Small intestine (tissue), 7 donors: ENCODE data around the gene ESRRB. TPM values are rescaled to one million over a fixed set of nuclear protein-coding genes. Genes with fewer than 3 reads are reported as not detected.

Experiments used
- DNase-seq, 2 donors: peaks; one replicate each; pipeline versions ENCODE4 v3.0.0 to v3.0.0-alpha.2; 2013
- FAIRE-seq: peaks from 2 replicates; lab custom pipeline; 2012; peaks lifted over from hg19 to GRCh38; lab: Jason Lieb, UNC
- H3K27ac ChIP-seq, 3 donors: one replicate each; pipeline ENCODE4 v1.5.1; 2013; ENCODE audit warnings: low read length in 2 of 3, mild to moderate bottlenecking in 2 of 3, control low read depth in 1 of 3, inconsistent platforms in 1 of 3, low read depth in 1 of 3, moderate library complexity in 1 of 3
- H3K27me3 ChIP-seq, 3 donors: one replicate each; pipeline ENCODE4 v1.6.1; 2013; ENCODE audit warnings: low read length in 3 of 3, inconsistent platforms in 1 of 3; ENCODE audit not compliant: control insufficient read depth in 3 of 3, insufficient read depth in 3 of 3
- H3K36me3 ChIP-seq, 3 donors: one replicate each; pipeline ENCODE4 v1.6.1; 2013; ENCODE audit warnings: low read length in 3 of 3, inconsistent platforms in 1 of 3, low read depth in 1 of 3, mild to moderate bottlenecking in 1 of 3, moderate library complexity in 1 of 3; ENCODE audit not compliant: control insufficient read depth in 3 of 3, insufficient read depth in 2 of 3
- H3K4me1 ChIP-seq, 3 donors: one replicate each; pipeline ENCODE4 v1.6.1; 2013; ENCODE audit warnings: low read length in 2 of 3, inconsistent platforms in 1 of 3, low read depth in 1 of 3, mild to moderate bottlenecking in 1 of 3, moderate library complexity in 1 of 3; ENCODE audit not compliant: control insufficient read depth in 3 of 3, insufficient read depth in 2 of 3
- H3K4me3 ChIP-seq, 3 donors: one replicate each; pipeline ENCODE4 v1.5.1; 2013; ENCODE audit warnings: low read length in 3 of 3, control low read depth in 1 of 3, inconsistent platforms in 1 of 3, low read depth in 1 of 3, mild to moderate bottlenecking in 1 of 3, moderate library complexity in 1 of 3
- H3K9me3 ChIP-seq, 2 donors: one replicate each; pipeline ENCODE4 v1.6.1; 2013; ENCODE audit warnings: low read depth in 1 of 2, low read length in 1 of 2; ENCODE audit not compliant: control insufficient read depth in 2 of 2, insufficient read depth in 1 of 2
- WGBS, 3 donors: extraction: QIAGEN DNeasy Blood & Tissue Kit; methylation state at CpG; one replicate each; pipeline ENCODE4 v1.1.7; 2013; 5-methylcytosine and 5-hydroxymethylcytosine counted together
- polyA plus RNA-seq, 4 donors: library from polyadenylated mRNA; stranded (reverse) in 3 of 4; unstranded in 1 of 4; fragments of 200-250 nt in 3 of 4; fragments of 120-200 nt in 1 of 4; gene quantifications; one replicate each; pipeline versions ENCODE4 v1.2.1 to v1.2.3, GENCODE V29; 2013
- donor health status: healthy with polysubstance abuse.
- donor health status: control.
- donor health status: control.
- donor health status: Bipolar disorder and iron deficiency.
- donor health status: healthy.

ESRRB gene
- polyA plus RNA-seq, 4 donors: 0.04 to 0.54 (median 0.13) TPM; not detected in 1

- Histone ChIP-seq H3K36me3 (no peaks in the 10 kb centered on the region), H3K9me3 (no peaks in the 10 kb centered on the region), H3K27me3 (peaks cover 0 to 5% (median 0%) of the 10 kb centered on the region in 3 donors), H3K4me3 (no peak overlapping the region), H3K27ac (no peak overlapping the region), H3K4me1 (no peaks in the 10 kb centered on the region)
- FAIRE-seq (no peak), DNase-seq (no peak)
- WGBS, 3 donors: 56 to 68% (median 57%) methylated on average over 5 of the region's 5 CpGs
Measured at GRCh38 chr14:76457841-76458240, 81.9 kb downstream of the ESRRB start.

- Histone ChIP-seq H3K9me3 (no peaks in the 10 kb centered on the region), H3K27ac (no peak overlapping the region), H3K27me3 (peaks cover 0 to 1% (median 0%) of the 10 kb centered on the region in 3 donors), H3K36me3 (no peaks in the 10 kb centered on the region), H3K4me3 (no peak overlapping the region), H3K4me1 (no peaks in the 10 kb centered on the region)
- no peak for DNase-seq
- no peak for FAIRE-seq
- WGBS, 3 donors: 89 to 90% (median 90%) methylated on average over 3 to 4 of the region's 4 CpGs
Measured at GRCh38 chr14:76461886-76462285, 85.9 kb downstream of the ESRRB start.

DNA sequence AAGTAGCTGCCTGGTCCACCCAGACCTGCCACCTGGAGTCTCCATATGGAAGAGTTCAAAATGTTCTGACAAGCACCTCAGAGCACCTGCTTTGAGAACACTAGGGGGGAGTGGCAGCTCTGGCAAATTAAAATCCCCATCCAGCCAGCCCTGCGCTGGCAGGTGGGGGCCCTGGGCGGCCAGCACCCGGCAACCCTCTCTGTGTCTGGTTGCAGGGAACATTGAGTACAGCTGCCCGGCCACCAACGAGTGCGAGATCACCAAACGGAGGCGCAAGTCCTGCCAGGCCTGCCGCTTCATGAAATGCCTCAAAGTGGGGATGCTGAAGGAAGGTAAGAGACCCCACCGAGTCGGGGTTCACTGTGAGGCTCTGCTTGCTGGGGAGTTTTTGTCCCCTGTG is 86.4 kb downstream of the ESRRB start:
- no peak overlapping the region for H3K4me3 ChIP-seq
- no peaks in the 10 kb centered on the region for H3K4me1 ChIP-seq
- H3K9me3 ChIP-seq: no peaks in the 10 kb centered on the region
- H3K36me3 ChIP-seq: no peaks in the 10 kb centered on the region
- DNase-seq: no peak
- WGBS, 3 donors: 88 to 94% (median 93%) methylated on average over 11 of the region's 11 CpGs
- no peak for FAIRE-seq
- peaks cover 0 to 1% (median 0%) of the 10 kb centered on the region in 3 donors for H3K27me3 ChIP-seq
- no peak overlapping the region for H3K27ac ChIP-seq

GRCh38 chr14:76463105-76463504 is 87.2 kb downstream of the ESRRB start:
- H3K27ac ChIP-seq: no peak overlapping the region
- H3K4me3 ChIP-seq: no peak overlapping the region
- 77 to 81% (median 78%) methylated on average over 3 to 4 of the region's 4 CpGs for WGBS, 3 donors
- H3K27me3 ChIP-seq: no peaks in the 10 kb centered on the region
- H3K9me3 ChIP-seq: no peaks in the 10 kb centered on the region
- H3K36me3 ChIP-seq: no peaks in the 10 kb centered on the region
- DNase-seq (no peak), FAIRE-seq (no peak)
- no peaks in the 10 kb centered on the region for H3K4me1 ChIP-seq

GRCh38 chr14:76464856-76465255 is 88.9 kb downstream of the ESRRB start:
- H3K4me3 ChIP-seq: no peak overlapping the region
- no peak overlapping the region for H3K27ac ChIP-seq
- H3K9me3 ChIP-seq: no peaks in the 10 kb centered on the region
- FAIRE-seq: no peak
- no peak for DNase-seq
- H3K4me1 ChIP-seq: no peaks in the 10 kb centered on the region
- WGBS, 3 donors: 78 to 84% (median 83%) methylated on average over 4 of the region's 4 CpGs
- H3K27me3 ChIP-seq: no peaks in the 10 kb centered on the region
- no peaks in the 10 kb centered on the region for H3K36me3 ChIP-seq

DNA sequence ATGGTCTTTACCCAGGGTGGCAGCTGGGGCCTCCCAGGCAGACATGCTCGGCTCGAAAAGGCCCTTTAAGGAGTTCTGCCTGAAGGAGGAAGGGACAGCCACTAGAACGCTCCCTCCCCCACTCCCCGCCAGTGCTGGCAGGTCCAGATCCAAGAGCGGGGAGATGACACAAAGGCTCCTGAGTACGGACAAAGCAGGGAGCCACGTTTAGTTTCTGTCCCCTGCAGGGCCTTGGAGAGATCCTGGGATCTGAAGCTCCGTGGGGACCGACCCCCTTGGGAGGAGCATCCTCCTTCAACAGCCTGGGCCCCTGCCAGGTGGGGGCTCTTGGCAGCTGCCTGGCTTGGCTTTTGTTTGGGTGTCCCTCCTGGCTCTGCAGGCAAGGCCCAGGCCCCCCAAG is 89.7 kb downstream of the ESRRB start:
- Histone ChIP-seq H3K36me3 (no peaks in the 10 kb centered on the region), H3K4me3 (no peak overlapping the region), H3K4me1 (no peaks in the 10 kb centered on the region), H3K27ac (no peak overlapping the region), H3K9me3 (no peaks in the 10 kb centered on the region), H3K27me3 (no peaks in the 10 kb centered on the region)
- FAIRE-seq: no peak
- 64 to 71% (median 67%) methylated on average over 9 of the region's 9 CpGs for WGBS, 3 donors
- DNase-seq: no peak

DNA sequence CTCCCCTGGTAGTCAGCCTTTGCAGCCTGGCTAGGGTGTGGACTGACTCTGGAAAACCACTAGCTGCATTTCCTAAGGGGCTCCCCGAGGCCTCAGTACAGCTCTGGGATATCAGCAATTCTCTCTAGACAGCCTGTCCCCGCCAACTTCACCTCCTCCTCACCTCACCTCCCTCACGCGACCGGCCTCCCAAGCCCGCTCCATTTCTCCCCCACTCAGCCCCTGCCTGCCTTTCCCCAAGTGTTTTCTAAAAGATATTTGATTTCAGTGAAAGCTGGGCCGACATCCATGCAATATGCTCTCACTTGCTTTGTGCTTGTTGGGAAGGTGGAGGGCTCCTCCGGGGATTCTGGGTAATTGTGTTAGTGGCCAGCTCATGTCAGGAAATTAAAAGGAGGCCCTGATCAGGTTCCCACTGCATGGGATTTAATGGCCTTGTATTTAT is 91.8 kb downstream of the ESRRB start:
- H3K9me3 ChIP-seq: no peaks in the 10 kb centered on the region
- no peak overlapping the region for H3K27ac ChIP-seq
- no peaks in the 10 kb centered on the region for H3K36me3 ChIP-seq
- DNase-seq (no peak), FAIRE-seq (no peak)
- 74 to 84% (median 83%) methylated on average over 8 of the region's 8 CpGs for WGBS, 3 donors
- H3K4me1 ChIP-seq: no peaks in the 10 kb centered on the region
- no peak overlapping the region for H3K4me3 ChIP-seq
- H3K27me3 ChIP-seq: no peaks in the 10 kb centered on the region

- Histone ChIP-seq H3K27me3 (no peaks in the 10 kb centered on the region), H3K9me3 (no peaks in the 10 kb centered on the region), H3K27ac (no peak overlapping the region), H3K4me3 (no peak overlapping the region), H3K4me1 (no peaks in the 10 kb centered on the region), H3K36me3 (no peaks in the 10 kb centered on the region)
- DNase-seq (no peak), FAIRE-seq (no peak)
- 82 to 87% (median 86%) methylated on average over 5 of the region's 5 CpGs for WGBS, 3 donors
Measured at GRCh38 chr14:76472199-76472723, 96.3 kb downstream of the ESRRB start.
